ENCODE results near the gene ADARB1. TPM values are rescaled to one million over a fixed set of nuclear protein-coding genes. Genes with fewer than 3 reads are reported as not detected.

Gene ADARB1
- total RNA-seq, 1 experiment from 2014 or later, result 15.8 TPM

- Histone ChIP-seq H3K4me1 (ENCODE audit: insufficient read depth, low read length) (no peaks in the 10 kb centered on the region), H4K91ac (ENCODE audit: insufficient read length, low read depth, low read length) (no peak overlapping the region), H3K4me2 (ENCODE audit: insufficient read depth, insufficient read length, low read length) (no peak overlapping the region), H3K79me1 (ENCODE audit: insufficient read depth, low read depth, low read length, poor library complexity, severe bottlenecking) (no peaks in the 10 kb centered on the region), H3K23ac (ENCODE audit: insufficient read length, low read depth, low read length) (no peak overlapping the region), H3K23me2 (ENCODE audit: insufficient read length, low read depth, low read length, poor library complexity, severe bottlenecking) (no peaks in the 10 kb centered on the region), H3K79me2 (ENCODE audit: insufficient read depth, low read length) (no peaks in the 10 kb centered on the region), H4K5ac (ENCODE audit: insufficient read length, low read depth, low read length) (no peak overlapping the region), H3K14ac (ENCODE audit: insufficient read depth, low read length) (no peak overlapping the region; the same call in 1 of the 2 replicates), H2BK120ac (ENCODE audit: low read depth, low read length, poor library complexity, severe bottlenecking) (no peak overlapping the region), H2AFZ (ENCODE audit: low read length) (no peak overlapping the region), H3K27ac (ENCODE audit: insufficient read length, low read depth, low read length) (no peak overlapping the region), H2BK20ac (ENCODE audit: low read depth, low read length, poor library complexity, severe bottlenecking) (no peak overlapping the region), H3K9ac (ENCODE audit: extremely low read depth, insufficient read length, low read length) (no peak overlapping the region), H2BK12ac (ENCODE audit: insufficient read length, low read depth, low read length) (no peak overlapping the region), H3K9me3 (ENCODE audit: control insufficient read depth, low read depth, low read length) (no peaks in the 10 kb centered on the region), H4K8ac (replicated peaks; ENCODE audit: insufficient read length, low read depth, low read length) (no peak overlapping the region), H2BK15ac (ENCODE audit: low read depth, low read length) (no peak overlapping the region), H2BK5ac (ENCODE audit: insufficient read length, low read length) (no peak overlapping the region), H3K27me3 (ENCODE audit: insufficient read depth, low read length) (no peaks in the 10 kb centered on the region), H2AK5ac (ENCODE audit: insufficient read length, low read length) (no peak overlapping the region), H3T11ph (ENCODE audit: low read length) (no peak overlapping the region), H3K56ac (ENCODE audit: insufficient read length, low read depth, low read length) (no peak overlapping the region), H3K18ac (ENCODE audit: insufficient read length, low read depth, low read length) (no peak overlapping the region), H4K20me1 (ENCODE audit: control insufficient read depth, insufficient read depth, insufficient read length) (peaks cover 2% of the 10 kb centered on the region), H3K4ac (ENCODE audit: low read depth, low read length) (no peak overlapping the region)
- Mint-ChIP-seq H3K4me3 (no peak overlapping the region), H3K27ac (peak overlapping the region in 1 of 3 experiments; percentile 13; a peak in 2 of 7 replicates), H3K36me3 (ENCODE audit: insufficient read depth in 1 of 3, low read depth in 3 of 3) (no peaks in the 10 kb centered on the region), H3K27me3 (ENCODE audit: low read depth) (no peaks in the 10 kb centered on the region), H3K4me1 (peaks cover 3 to 7% of the 10 kb centered on the region in 2 experiments), H3K9me3 (no peaks in the 10 kb centered on the region)
- no CpG with 5 or more reads among the region's 30 CpGs for WGBS (ENCODE audit: extremely low coverage, insufficient read length, low lambda C conversion rate)
- no peak for DNase-seq
- TF ChIP-seq CTCF (conservative IDR thresholded peaks at IDR 0.05), result no peak
These were observed 73.3 kb downstream of the ADARB1 start for GRCh38 chr21:45147473-45148315.
